H1 (cell line): ENCODE results near the gene TNIK. TPM values are rescaled to one million over a fixed set of nuclear protein-coding genes. Genes with fewer than 3 reads are reported as not detected.

Experiments
- CTCF ChIA-PET: fragments of 300-600 bp; sonication (Branson Sonifier 250); formaldehyde crosslinking; loops from one replicate; lab custom pipeline; 2021; ENCODE audit not compliant: partially characterized antibody; lab: Charles Lee
- POLR2A ChIA-PET: fragments of 300-600 bp; sonication (Branson Sonifier 250); formaldehyde crosslinking; loops from one replicate; lab custom pipeline; 2021; ENCODE audit warnings: inconsistent platforms; ENCODE audit not compliant: partially characterized antibody; lab: Charles Lee
- DNase-seq, 2 experiments: peaks; one replicate each; pipeline versions ENCODE4 v3.0.0 to v3.0.0-alpha.2; 2010 to 2022; ENCODE audit warnings: low spot score in 2 of 2, low read depth in 1 of 2, mixed read lengths in 1 of 2
- FAIRE-seq: peaks from 2 replicates; lab custom pipeline; 2011; peaks lifted over from hg19 to GRCh38; lab: Jason Lieb, UNC
- H2AFZ ChIP-seq: 2 replicates; pipeline ENCODE4 v1.8.1; 2012; ENCODE audit warnings: low read length, inconsistent platforms
- H2AK5ac ChIP-seq: 2 replicates; pipeline ENCODE4 v1.6.1; 2013; ENCODE audit warnings: low read depth, low read length
- H2BK120ac ChIP-seq: replicated peaks from 2 replicates; pipeline ENCODE3; 2013; ENCODE audit warnings: low read depth, low read length, inconsistent platforms
- H2BK12ac ChIP-seq: 2 replicates; pipeline ENCODE4 v1.6.1; 2013; ENCODE audit warnings: low read depth, low read length
- H2BK15ac ChIP-seq: 2 replicates; pipeline ENCODE4 v1.6.1; 2013; ENCODE audit warnings: low read length
- H2BK20ac ChIP-seq: 2 replicates; pipeline ENCODE4 v1.6.1; 2013; ENCODE audit warnings: low read length
- H2BK5ac ChIP-seq: 2 replicates; pipeline ENCODE4 v1.6.1; 2013; ENCODE audit warnings: low read depth, low read length
- H3K14ac ChIP-seq: 2 replicates; pipeline ENCODE4 v1.6.1; 2013; ENCODE audit warnings: inconsistent platforms; ENCODE audit not compliant: insufficient read length
- H3K18ac ChIP-seq: 2 replicates; pipeline ENCODE4 v1.6.1; 2013; ENCODE audit warnings: low read length; ENCODE audit errors: extremely low read depth
- H3K23ac ChIP-seq: 2 replicates; pipeline ENCODE4 v1.6.1; 2013; ENCODE audit warnings: inconsistent platforms; ENCODE audit not compliant: insufficient read length
- H3K23me2 ChIP-seq: 2 replicates; pipeline ENCODE4 v1.6.1; 2013; ENCODE audit warnings: low read depth, low read length
- H3K27ac ChIP-seq: 2 replicates; pipeline ENCODE4 v1.6.1; 2011; ENCODE audit warnings: low read depth, low read length, inconsistent platforms
- H3K27me3 ChIP-seq, 4 experiments: replicated peaks in 1 of 4; 1 replicate in 1 of 4; 2 replicates in 3 of 4; pipeline versions ENCODE4 v1.6.1 to v1.8.1; 2011 to 2013; ENCODE audit warnings: low read length in 3 of 4, mild to moderate bottlenecking in 3 of 4, inconsistent platforms in 2 of 4, mixed read lengths in 2 of 4, moderate library complexity in 1 of 4; ENCODE audit not compliant: control insufficient read depth in 3 of 4, insufficient read depth in 3 of 4; ENCODE audit errors: extremely low read depth in 1 of 4
- H3K36me3 ChIP-seq, 4 experiments: 2 replicates each; pipeline versions ENCODE4 v1.6.1 to v1.8.1; 2011 to 2013; ENCODE audit warnings: mild to moderate bottlenecking in 4 of 4, low read length in 3 of 4, moderate library complexity in 2 of 4, control low read depth in 1 of 4, inconsistent platforms in 1 of 4; ENCODE audit not compliant: insufficient read depth in 4 of 4, control insufficient read depth in 2 of 4
- H3K4ac ChIP-seq: replicated peaks from 2 replicates; pipeline ENCODE3; 2013; ENCODE audit warnings: low read length, low read depth, mixed read lengths, inconsistent platforms; ENCODE audit not compliant: insufficient read length
- H3K4me1 ChIP-seq, 4 experiments: replicated peaks in 1 of 4; 1 replicate in 1 of 4; 2 replicates in 3 of 4; pipeline versions ENCODE4 v1.6.1 to v1.8.1; 2011 to 2013; ENCODE audit warnings: low read length in 3 of 4, inconsistent platforms in 2 of 4, mixed read lengths in 1 of 4; ENCODE audit not compliant: insufficient read depth in 4 of 4, control insufficient read depth in 3 of 4
- H3K4me2 ChIP-seq, 2 experiments: 2 replicates each; pipeline versions ENCODE4 v1.6.1 to v1.8.1; 2011 to 2013; ENCODE audit warnings: low read depth in 2 of 2, low read length in 2 of 2, control low read depth in 1 of 2, inconsistent platforms in 1 of 2, mild to moderate bottlenecking in 1 of 2; ENCODE audit not compliant: insufficient read depth in 1 of 2
- H3K4me3 ChIP-seq, 4 experiments: fragments of 200-600, 300-600 bp in 1 of 4; sonication (generic), shearing (Covaris generic), sonication (Bioruptor Twin) in 1 of 4; 2 replicates each; pipeline versions ENCODE4 v1.5.1 to v1.8.1; 2011 to 2016; ENCODE audit warnings: low read length in 4 of 4, low read depth in 3 of 4, control low read depth in 2 of 4, inconsistent platforms in 2 of 4, mild to moderate bottlenecking in 2 of 4, mixed read lengths in 1 of 4, moderate library complexity in 1 of 4; ENCODE audit not compliant: insufficient read depth in 2 of 4; ENCODE audit errors: extremely low read depth in 1 of 4
- H3K56ac ChIP-seq: replicated peaks from 2 replicates; pipeline ENCODE3; 2013; ENCODE audit warnings: low read depth, mild to moderate bottlenecking, mixed read lengths, low read length, inconsistent platforms; ENCODE audit not compliant: insufficient read length
- H3K79me1 ChIP-seq: 2 replicates; pipeline ENCODE4 v1.6.1; 2013; ENCODE audit warnings: low read depth, low read length, control low read depth
- H3K79me2 ChIP-seq, 2 experiments: 2 replicates each; pipeline versions ENCODE4 v1.6.1 to v1.8.1; 2012 to 2013; ENCODE audit warnings: low read length in 2 of 2, mild to moderate bottlenecking in 2 of 2, inconsistent platforms in 1 of 2; ENCODE audit not compliant: insufficient read depth in 2 of 2, control insufficient read depth in 1 of 2
- H3K9ac ChIP-seq, 4 experiments: replicated peaks in 1 of 4; 1 replicate in 1 of 4; 2 replicates in 3 of 4; pipeline versions ENCODE4 v1.6.1 to v1.8.1; 2011 to 2013; ENCODE audit warnings: low read depth in 3 of 4, low read length in 3 of 4, control low read depth in 2 of 4, mild to moderate bottlenecking in 2 of 4, moderate library complexity in 2 of 4, inconsistent platforms in 1 of 4; ENCODE audit errors: extremely low read depth in 1 of 4
- H3K9me3 ChIP-seq, 2 experiments: 2 replicates each; pipeline versions ENCODE4 v1.6.1 to v1.8.1; 2012 to 2013; ENCODE audit warnings: mild to moderate bottlenecking in 2 of 2, moderate library complexity in 2 of 2, control low read depth in 1 of 2, inconsistent platforms in 1 of 2, low read depth in 1 of 2, low read length in 1 of 2, mixed read lengths in 1 of 2; ENCODE audit not compliant: insufficient read depth in 2 of 2
- H4K20me1 ChIP-seq, 2 experiments: replicated peaks in 1 of 2; 2 replicates each; pipeline versions ENCODE3 to v1.8.1; 2011 to 2013; ENCODE audit warnings: inconsistent platforms in 2 of 2, low read length in 2 of 2, mild to moderate bottlenecking in 1 of 2; ENCODE audit not compliant: insufficient read depth in 2 of 2, control insufficient read depth in 1 of 2
- H4K5ac ChIP-seq: 2 replicates; pipeline ENCODE4 v1.6.1; 2013; ENCODE audit warnings: low read length, low read depth, mixed read lengths, inconsistent platforms; ENCODE audit not compliant: insufficient read length
- H4K8ac ChIP-seq: 2 replicates; pipeline ENCODE4 v1.8.0; 2013; ENCODE audit warnings: mild to moderate bottlenecking, moderate library complexity, low read length, inconsistent platforms; ENCODE audit not compliant: insufficient read depth; ENCODE audit errors: extremely low read depth
- H4K91ac ChIP-seq: replicated peaks from 2 replicates; pipeline ENCODE3; 2013; ENCODE audit warnings: low read length, mixed read lengths, inconsistent platforms; ENCODE audit not compliant: insufficient read length
- CTBP2 ChIP-seq: IDR thresholded peaks from 2 replicates; pipeline ENCODE4 v1.7.0; 2011; ENCODE audit warnings: borderline replicate concordance, mild to moderate bottlenecking, moderate library complexity, mixed read lengths, low read length; ENCODE audit not compliant: insufficient read depth, insufficient read length
- EP300 ChIP-seq, 2 experiments: IDR thresholded peaks; 1 replicate in 1 of 2; 2 replicates in 1 of 2; pipeline ENCODE4 v1.6.1; 2011 to 2012; ENCODE audit warnings: low read depth in 2 of 2, low read length in 2 of 2, mild to moderate bottlenecking in 2 of 2, borderline replicate concordance in 1 of 2, inconsistent platforms in 1 of 2, moderate library complexity in 1 of 2
- GTF2F1 ChIP-seq: IDR thresholded peaks from 2 replicates; pipeline ENCODE4 v1.6.1; 2012; ENCODE audit warnings: low read depth, low read length, improper control_type of control experiment, borderline replicate concordance
- KDM5A ChIP-seq: fragments of 200-600 bp; IDR thresholded peaks from 2 replicates; pipeline ENCODE4 v1.7.1; 2012; ENCODE audit warnings: mild to moderate bottlenecking, low read length, inconsistent platforms, mixed read lengths
- POU5F1 ChIP-seq: IDR thresholded peaks from 2 replicates; pipeline ENCODE4 v1.6.1; 2011; ENCODE audit warnings: low read depth, mild to moderate bottlenecking, low read length, moderate library complexity
- SUZ12 ChIP-seq: fragments of 200-600 bp; sonication (generic); IDR thresholded peaks from 2 replicates; pipeline ENCODE4 v1.6.1; 2012; ENCODE audit warnings: mild to moderate bottlenecking, inconsistent platforms, low read length, moderate library complexity, mixed read lengths
- TCF12 ChIP-seq: IDR thresholded peaks from 2 replicates; pipeline ENCODE4 v1.6.1; 2011; ENCODE audit warnings: low read depth, mild to moderate bottlenecking, low read length
- WGBS, 2 experiments: shearing (Covaris generic) in 1 of 2; methylation state at CpG; one replicate each; pipeline versions ENCODE4 v1.1.6 to v1.1.7; 2013 to 2015; ENCODE audit warnings: low lambda C conversion rate in 2 of 2, mixed read lengths in 2 of 2, inconsistent platforms in 1 of 2, low coverage in 1 of 2, missing lambda C conversion rate in 1 of 2; ENCODE audit not compliant: insufficient replicate concordance in 2 of 2, insufficient coverage in 1 of 2, insufficient read length in 1 of 2; ENCODE audit errors: extremely low coverage in 1 of 2, missing lambda C conversion rate in 1 of 2; 5-methylcytosine and 5-hydroxymethylcytosine counted together
- polyA plus RNA-seq, 7 experiments: library from polyadenylated mRNA; depleted of rRNA in 3 of 7; stranded (reverse) in 5 of 7; unstranded in 2 of 7; fragments of >200 nt in 5 of 7; fragments of 200-250 nt in 2 of 7; gene quantifications; 1 replicate in 5 of 7; 2 replicates in 1 of 7; 4 replicates in 1 of 7; pipeline versions ENCODE4 v1.2.1 to v1.2.3, GENCODE V29; 2011 to 2013; ENCODE audit warnings: missing spikeins in 2 of 7, mixed read lengths in 2 of 7
- total RNA-seq: library from RNA; stranded (reverse); fragmentation: NEBNext Ultra II Directional; extraction: Animal tissue kit (Norgen Biotek cat#: 25700); gene quantifications from 2 replicates; pipeline ENCODE4 v1.2.1, GENCODE V29; 2021

Gene TNIK
- total and polyA plus RNA-seq, 2 of the 8 experiments (the other 6 are each of a cell fraction or from before 2014, with no cell fraction given), result 7.4 to 42.0 TPM

GRCh38 chr3:171284308-171285075 is 175.7 kb downstream of the TNIK start:
- Histone ChIP-seq H4K91ac (no peak overlapping the region), H2BK120ac (no peak overlapping the region), H4K5ac (no peak overlapping the region), H3K4ac (no peak overlapping the region), H2AFZ (no peak overlapping the region), H3K79me1 (no peaks in the 10 kb centered on the region), H4K8ac (no peak overlapping the region), H3K27ac (no peak overlapping the region), H2BK15ac (no peak overlapping the region), H2BK12ac (no peak overlapping the region), H3K4me2 (no peak overlapping the region), H2BK20ac (no peak overlapping the region), H3K9me3 (no peaks in the 10 kb centered on the region), H2BK5ac (no peak overlapping the region), H3K4me1 (peaks cover 0 to 7% (median 1%) of the 10 kb centered on the region in 4 experiments; a peak in 2 of 7 replicates), H3K36me3 (no peaks in the 10 kb centered on the region), H3K14ac (no peak overlapping the region), H3K23me2 (no peaks in the 10 kb centered on the region), H3K9ac (no peak overlapping the region), H3K23ac (no peak overlapping the region), H3K18ac (no peak overlapping the region), H3K56ac (no peak overlapping the region), H3K27me3 (no peaks in the 10 kb centered on the region), H3K4me3 (no peak overlapping the region), H4K20me1 (no peaks in the 10 kb centered on the region), H2AK5ac (no peak overlapping the region), H3K79me2 (0 out of 4 replicates have a peak, but pooled peaks cover 0 to 2% of the 10 kb centered on the region in 2 experiments)
- peak in 1 of 2 experiments; percentile 3 for DNase-seq
- ChIA-PET POLR2A (interaction anchor here (1.0 to 1.5 kb wide), 2 partner anchors 10 to 14 kb away, joined by 3 read pairs; no protein-coding TSS in a partner anchor), CTCF (interaction anchor here (0.5 kb wide), 1 partner anchor 112 kb away, joined by 4 read pairs; no protein-coding TSS in a partner anchor)
- TF ChIP-seq KDM5A, result no peak
- no peak for TF ChIP-seq GTF2F1
- TF ChIP-seq EP300 (IDR thresholded peaks at IDR 0.05; ENCODE audit: borderline replicate concordance in 1 of 2, low read depth in 2 of 2, low read length in 2 of 2), result no peak
- no peak for TF ChIP-seq POU5F1
- no peak for TF ChIP-seq CTBP2
- no peak for TF ChIP-seq SUZ12
- no peak for TF ChIP-seq TCF12
- FAIRE-seq, result no peak
- WGBS, 2 experiments, result 86% methylated on average over 5 of the region's 5 CpGs; no CpG with 5 or more reads in 1 of the 2 experiments
